ENCODE data around the gene KCNT1.

- TF ChIP-seq CTCF (IDR thresholded peaks at IDR 0.05), result no peak
- no peak for TF ChIP-seq POLR2A (IDR thresholded peaks at IDR 0.05)
- no peak for TF ChIP-seq POLR2AphosphoS5 (IDR thresholded peaks at IDR 0.05; ENCODE audit: insufficient read depth in 1 of 2, low read depth in 1 of 2)
Measured at GRCh38 chr9:135711881-135712280, 9.9 kb downstream of the KCNT1 start.

All from vagina (tissue), 2 donors.